WTC11 (cell line): Measurements from ENCODE around the gene NTN1. TPM values are rescaled to one million over a fixed set of nuclear protein-coding genes. Genes with fewer than 3 reads are reported as not detected.

ENCODE experiments used
- ATAC-seq: fragments of 200-7000 bp; cut with Tn5 transposase; 2 replicates; pipeline ENCODE4 v1.10.0; 2021; ENCODE audit warnings: mild to moderate bottlenecking, moderate library complexity
- CTCF ChIA-PET: fragments of 300-600 bp; sonication (Branson Sonifier 250); formaldehyde crosslinking; loops from one replicate; lab custom pipeline; 2021; ENCODE audit warnings: antibody characterized with exemption; lab: Charles Lee
- POLR2A ChIA-PET: fragments of 350-600 bp; sonication (Branson Sonifier 250); formaldehyde crosslinking; loops from one replicate; lab custom pipeline; 2021; ENCODE audit warnings: antibody characterized with exemption; lab: Charles Lee
- DNase-seq: peaks from one replicate; pipeline ENCODE4 v3.0.0; 2021; ENCODE audit warnings: low spot score
- H3K27ac Mint-ChIP-seq: 2 replicates; pipeline ENCODE4 v1.8.0; 2021; ENCODE audit warnings: mixed read lengths
- H3K27me3 Mint-ChIP-seq: 2 replicates; pipeline ENCODE4 v1.8.0; 2021; ENCODE audit warnings: low read depth, mild to moderate bottlenecking, moderate library complexity, mixed read lengths
- H3K36me3 Mint-ChIP-seq: 2 replicates; pipeline ENCODE4 v1.8.0; 2021; ENCODE audit warnings: mixed read lengths
- H3K4me1 Mint-ChIP-seq: 2 replicates; pipeline ENCODE4 v1.8.0; 2022; ENCODE audit warnings: mixed read lengths
- H3K4me3 Mint-ChIP-seq: 2 replicates; pipeline ENCODE4 v1.8.0; 2021; ENCODE audit warnings: mild to moderate bottlenecking, moderate library complexity, mixed read lengths
- H3K9me3 Mint-ChIP-seq: 2 replicates; pipeline ENCODE4 v1.8.0; 2021; ENCODE audit warnings: mixed read lengths
- FOXK1 ChIP-seq: sonication (generic); formaldehyde crosslinking; IDR thresholded peaks from 2 replicates; pipeline ENCODE4 v1.8.0; 2022; ENCODE audit warnings: mild to moderate bottlenecking, moderate library complexity, missing genetic modification reagents
- MYBL2 ChIP-seq: sonication (generic); formaldehyde crosslinking; IDR thresholded peaks from 2 replicates; pipeline ENCODE4 v1.8.1; 2023; ENCODE audit warnings: mild to moderate bottlenecking, moderate library complexity, missing genetic modification reagents
- NFE2L1 ChIP-seq: sonication (generic); formaldehyde crosslinking; IDR thresholded peaks from 2 replicates; pipeline ENCODE4 v1.8.1; 2023; ENCODE audit warnings: missing genetic modification reagents
- SMAD4 ChIP-seq: sonication (generic); formaldehyde crosslinking; IDR thresholded peaks from 2 replicates; pipeline ENCODE4 v1.8.0; 2022; ENCODE audit warnings: mild to moderate bottlenecking, missing genetic modification reagents
- SP1 ChIP-seq: sonication (generic); formaldehyde crosslinking; conservative IDR thresholded peaks from 2 replicates; pipeline ENCODE4 v1.8.1; 2022; ENCODE audit warnings: missing genetic modification reagents
- TEAD4 ChIP-seq: sonication (generic); formaldehyde crosslinking; IDR thresholded peaks from 2 replicates; pipeline ENCODE4 v1.8.0; 2022; ENCODE audit warnings: mild to moderate bottlenecking, missing genetic modification reagents
- ZNF671 ChIP-seq: fragments of 250-450 bp; sonication (Bioruptor Pico); IDR thresholded peaks from 2 replicates; pipeline ENCODE4 v1.8.0; 2021; ENCODE audit warnings: mild to moderate bottlenecking
- ZSCAN18 ChIP-seq: fragments of 250-450 bp; sonication (Bioruptor Pico); IDR thresholded peaks from 2 replicates; pipeline ENCODE4 v2.1.2; 2022; ENCODE audit warnings: mild to moderate bottlenecking, moderate library complexity
- total RNA-seq: library from RNA; stranded (reverse); gene quantifications from 3 replicates; pipeline ENCODE4 v1.2.3, GENCODE V29; 2021
- TF ChIP-seq, protein P1 (sequence below): sonication (generic); formaldehyde crosslinking; IDR thresholded peaks from 2 replicates; pipeline ENCODE4 v1.8.1; 2023; ENCODE audit warnings: mild to moderate bottlenecking, missing genetic modification reagents, borderline replicate concordance
- TF ChIP-seq, protein P2 (sequence below): sonication (generic); formaldehyde crosslinking; IDR thresholded peaks from 2 replicates; pipeline ENCODE4 v1.8.1; 2022; ENCODE audit warnings: missing genetic modification reagents, borderline replicate concordance
- TF ChIP-seq, protein P3 (sequence below): fragments of 250-450 bp; sonication (Bioruptor Pico); IDR thresholded peaks from 2 replicates; pipeline ENCODE4 v1.9.0; 2021; ENCODE audit warnings: mild to moderate bottlenecking
- TF ChIP-seq, protein P4 (sequence below): sonication (generic); formaldehyde crosslinking; IDR thresholded peaks from 2 replicates; pipeline ENCODE4 v1.8.0; 2023; ENCODE audit warnings: missing genetic modification reagents
- TF ChIP-seq, protein P5 (sequence below): sonication (generic); formaldehyde crosslinking; IDR thresholded peaks from 2 replicates; pipeline ENCODE4 v1.8.1; 2022; ENCODE audit warnings: low read depth, missing genetic modification reagents, borderline replicate concordance
- TF ChIP-seq, protein P6 (sequence below): sonication (generic); formaldehyde crosslinking; IDR thresholded peaks from 2 replicates; pipeline ENCODE4 v1.8.0; 2022; ENCODE audit warnings: mild to moderate bottlenecking, missing genetic modification reagents
- TF ChIP-seq, protein P7 (sequence below): fragments of 250-450 bp; sonication (Bioruptor Pico); IDR thresholded peaks from 2 replicates; pipeline ENCODE4 v1.9.0; 2021; ENCODE audit warnings: mild to moderate bottlenecking

The NTN1 gene
- total RNA-seq, 1 experiment from 2014 or later, result 5.5 TPM

- H3K36me3 Mint-ChIP-seq, result no peaks in the 10 kb centered on the region
- H3K27me3 Mint-ChIP-seq, result no peaks in the 10 kb centered on the region
- H3K27ac Mint-ChIP-seq, result no peak overlapping the region
- CTCF ChIA-PET, result interaction anchor here (0.6 to 1.5 kb wide), 4 partner anchors 18 to 1092 kb away, joined by 4 to 8 read pairs (median 4); no protein-coding TSS in a partner anchor
- TF ChIP-seq NFE2L1 (no peak), ZNF671 (CRISPR knock-in tag) (no peak), ZSCAN18 (no peak), SMAD4 (CRISPR knock-in tag) (no peak), MYBL2 (CRISPR knock-in tag) (no peak), FOXK1 (CRISPR knock-in tag) (no peak), SP1 (CRISPR knock-in tag) (no peak), TEAD4 (CRISPR knock-in tag) (no peak)
- TF ChIP-seq, protein P1, sequence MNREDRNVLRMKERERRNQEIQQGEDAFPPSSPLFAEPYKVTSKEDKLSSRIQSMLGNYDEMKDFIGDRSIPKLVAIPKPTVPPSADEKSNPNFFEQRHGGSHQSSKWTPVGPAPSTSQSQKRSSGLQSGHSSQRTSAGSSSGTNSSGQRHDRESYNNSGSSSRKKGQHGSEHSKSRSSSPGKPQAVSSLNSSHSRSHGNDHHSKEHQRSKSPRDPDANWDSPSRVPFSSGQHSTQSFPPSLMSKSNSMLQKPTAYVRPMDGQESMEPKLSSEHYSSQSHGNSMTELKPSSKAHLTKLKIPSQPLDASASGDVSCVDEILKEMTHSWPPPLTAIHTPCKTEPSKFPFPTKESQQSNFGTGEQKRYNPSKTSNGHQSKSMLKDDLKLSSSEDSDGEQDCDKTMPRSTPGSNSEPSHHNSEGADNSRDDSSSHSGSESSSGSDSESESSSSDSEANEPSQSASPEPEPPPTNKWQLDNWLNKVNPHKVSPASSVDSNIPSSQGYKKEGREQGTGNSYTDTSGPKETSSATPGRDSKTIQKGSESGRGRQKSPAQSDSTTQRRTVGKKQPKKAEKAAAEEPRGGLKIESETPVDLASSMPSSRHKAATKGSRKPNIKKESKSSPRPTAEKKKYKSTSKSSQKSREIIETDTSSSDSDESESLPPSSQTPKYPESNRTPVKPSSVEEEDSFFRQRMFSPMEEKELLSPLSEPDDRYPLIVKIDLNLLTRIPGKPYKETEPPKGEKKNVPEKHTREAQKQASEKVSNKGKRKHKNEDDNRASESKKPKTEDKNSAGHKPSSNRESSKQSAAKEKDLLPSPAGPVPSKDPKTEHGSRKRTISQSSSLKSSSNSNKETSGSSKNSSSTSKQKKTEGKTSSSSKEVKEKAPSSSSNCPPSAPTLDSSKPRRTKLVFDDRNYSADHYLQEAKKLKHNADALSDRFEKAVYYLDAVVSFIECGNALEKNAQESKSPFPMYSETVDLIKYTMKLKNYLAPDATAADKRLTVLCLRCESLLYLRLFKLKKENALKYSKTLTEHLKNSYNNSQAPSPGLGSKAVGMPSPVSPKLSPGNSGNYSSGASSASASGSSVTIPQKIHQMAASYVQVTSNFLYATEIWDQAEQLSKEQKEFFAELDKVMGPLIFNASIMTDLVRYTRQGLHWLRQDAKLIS, result no peak
- TF ChIP-seq, protein P2, sequence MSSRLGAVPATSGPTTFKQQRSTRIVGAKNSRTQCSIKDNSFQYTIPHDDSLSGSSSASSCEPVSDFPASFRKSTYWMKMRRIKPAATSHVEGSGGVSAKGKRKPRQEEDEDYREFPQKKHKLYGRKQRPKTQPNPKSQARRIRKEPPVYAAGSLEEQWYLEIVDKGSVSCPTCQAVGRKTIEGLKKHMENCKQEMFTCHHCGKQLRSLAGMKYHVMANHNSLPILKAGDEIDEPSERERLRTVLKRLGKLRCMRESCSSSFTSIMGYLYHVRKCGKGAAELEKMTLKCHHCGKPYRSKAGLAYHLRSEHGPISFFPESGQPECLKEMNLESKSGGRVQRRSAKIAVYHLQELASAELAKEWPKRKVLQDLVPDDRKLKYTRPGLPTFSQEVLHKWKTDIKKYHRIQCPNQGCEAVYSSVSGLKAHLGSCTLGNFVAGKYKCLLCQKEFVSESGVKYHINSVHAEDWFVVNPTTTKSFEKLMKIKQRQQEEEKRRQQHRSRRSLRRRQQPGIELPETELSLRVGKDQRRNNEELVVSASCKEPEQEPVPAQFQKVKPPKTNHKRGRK (CRISPR knock-in tag), result no peak
- TF ChIP-seq, protein P3, sequence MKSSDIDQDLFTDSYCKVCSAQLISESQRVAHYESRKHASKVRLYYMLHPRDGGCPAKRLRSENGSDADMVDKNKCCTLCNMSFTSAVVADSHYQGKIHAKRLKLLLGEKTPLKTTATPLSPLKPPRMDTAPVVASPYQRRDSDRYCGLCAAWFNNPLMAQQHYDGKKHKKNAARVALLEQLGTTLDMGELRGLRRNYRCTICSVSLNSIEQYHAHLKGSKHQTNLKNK, result no peak
- TF ChIP-seq, protein P4, sequence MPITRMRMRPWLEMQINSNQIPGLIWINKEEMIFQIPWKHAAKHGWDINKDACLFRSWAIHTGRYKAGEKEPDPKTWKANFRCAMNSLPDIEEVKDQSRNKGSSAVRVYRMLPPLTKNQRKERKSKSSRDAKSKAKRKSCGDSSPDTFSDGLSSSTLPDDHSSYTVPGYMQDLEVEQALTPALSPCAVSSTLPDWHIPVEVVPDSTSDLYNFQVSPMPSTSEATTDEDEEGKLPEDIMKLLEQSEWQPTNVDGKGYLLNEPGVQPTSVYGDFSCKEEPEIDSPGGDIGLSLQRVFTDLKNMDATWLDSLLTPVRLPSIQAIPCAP (CRISPR knock-in tag), result no peak
- TF ChIP-seq, protein P5, sequence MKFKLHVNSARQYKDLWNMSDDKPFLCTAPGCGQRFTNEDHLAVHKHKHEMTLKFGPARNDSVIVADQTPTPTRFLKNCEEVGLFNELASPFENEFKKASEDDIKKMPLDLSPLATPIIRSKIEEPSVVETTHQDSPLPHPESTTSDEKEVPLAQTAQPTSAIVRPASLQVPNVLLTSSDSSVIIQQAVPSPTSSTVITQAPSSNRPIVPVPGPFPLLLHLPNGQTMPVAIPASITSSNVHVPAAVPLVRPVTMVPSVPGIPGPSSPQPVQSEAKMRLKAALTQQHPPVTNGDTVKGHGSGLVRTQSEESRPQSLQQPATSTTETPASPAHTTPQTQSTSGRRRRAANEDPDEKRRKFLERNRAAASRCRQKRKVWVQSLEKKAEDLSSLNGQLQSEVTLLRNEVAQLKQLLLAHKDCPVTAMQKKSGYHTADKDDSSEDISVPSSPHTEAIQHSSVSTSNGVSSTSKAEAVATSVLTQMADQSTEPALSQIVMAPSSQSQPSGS (CRISPR knock-in tag), result no peak
- TF ChIP-seq, protein P6, sequence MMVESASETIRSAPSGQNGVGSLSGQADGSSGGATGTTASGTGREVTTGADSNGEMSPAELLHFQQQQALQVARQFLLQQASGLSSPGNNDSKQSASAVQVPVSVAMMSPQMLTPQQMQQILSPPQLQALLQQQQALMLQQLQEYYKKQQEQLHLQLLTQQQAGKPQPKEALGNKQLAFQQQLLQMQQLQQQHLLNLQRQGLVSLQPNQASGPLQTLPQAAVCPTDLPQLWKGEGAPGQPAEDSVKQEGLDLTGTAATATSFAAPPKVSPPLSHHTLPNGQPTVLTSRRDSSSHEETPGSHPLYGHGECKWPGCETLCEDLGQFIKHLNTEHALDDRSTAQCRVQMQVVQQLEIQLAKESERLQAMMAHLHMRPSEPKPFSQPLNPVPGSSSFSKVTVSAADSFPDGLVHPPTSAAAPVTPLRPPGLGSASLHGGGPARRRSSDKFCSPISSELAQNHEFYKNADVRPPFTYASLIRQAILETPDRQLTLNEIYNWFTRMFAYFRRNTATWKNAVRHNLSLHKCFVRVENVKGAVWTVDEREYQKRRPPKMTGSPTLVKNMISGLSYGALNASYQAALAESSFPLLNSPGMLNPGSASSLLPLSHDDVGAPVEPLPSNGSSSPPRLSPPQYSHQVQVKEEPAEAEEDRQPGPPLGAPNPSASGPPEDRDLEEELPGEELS, result no peak
- TF ChIP-seq, protein P7, sequence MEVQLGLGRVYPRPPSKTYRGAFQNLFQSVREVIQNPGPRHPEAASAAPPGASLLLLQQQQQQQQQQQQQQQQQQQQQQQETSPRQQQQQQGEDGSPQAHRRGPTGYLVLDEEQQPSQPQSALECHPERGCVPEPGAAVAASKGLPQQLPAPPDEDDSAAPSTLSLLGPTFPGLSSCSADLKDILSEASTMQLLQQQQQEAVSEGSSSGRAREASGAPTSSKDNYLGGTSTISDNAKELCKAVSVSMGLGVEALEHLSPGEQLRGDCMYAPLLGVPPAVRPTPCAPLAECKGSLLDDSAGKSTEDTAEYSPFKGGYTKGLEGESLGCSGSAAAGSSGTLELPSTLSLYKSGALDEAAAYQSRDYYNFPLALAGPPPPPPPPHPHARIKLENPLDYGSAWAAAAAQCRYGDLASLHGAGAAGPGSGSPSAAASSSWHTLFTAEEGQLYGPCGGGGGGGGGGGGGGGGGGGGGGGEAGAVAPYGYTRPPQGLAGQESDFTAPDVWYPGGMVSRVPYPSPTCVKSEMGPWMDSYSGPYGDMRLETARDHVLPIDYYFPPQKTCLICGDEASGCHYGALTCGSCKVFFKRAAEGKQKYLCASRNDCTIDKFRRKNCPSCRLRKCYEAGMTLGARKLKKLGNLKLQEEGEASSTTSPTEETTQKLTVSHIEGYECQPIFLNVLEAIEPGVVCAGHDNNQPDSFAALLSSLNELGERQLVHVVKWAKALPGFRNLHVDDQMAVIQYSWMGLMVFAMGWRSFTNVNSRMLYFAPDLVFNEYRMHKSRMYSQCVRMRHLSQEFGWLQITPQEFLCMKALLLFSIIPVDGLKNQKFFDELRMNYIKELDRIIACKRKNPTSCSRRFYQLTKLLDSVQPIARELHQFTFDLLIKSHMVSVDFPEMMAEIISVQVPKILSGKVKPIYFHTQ (CRISPR knock-in tag), result no peak
- no peak overlapping the region for H3K4me3 Mint-ChIP-seq
- H3K4me1 Mint-ChIP-seq, result peaks cover 7% of the 10 kb centered on the region
- POLR2A ChIA-PET, result interaction anchor here (0.5 kb wide), 1 partner anchor 82 kb away, joined by 4 read pairs; no protein-coding TSS in a partner anchor
- DNase-seq (no peak), ATAC-seq (no peak)
- H3K9me3 Mint-ChIP-seq, result no peaks in the 10 kb centered on the region; the same call in 1 of the 2 replicates
Observed at GRCh38 chr17:9273428-9274391, 252.4 kb downstream of the NTN1 start.
